ENCODE data around the gene TAF1C.
"Not testable (repeated sequence)": the region's sequence is repeated elsewhere in the genome, so short reads cannot be mapped to it uniquely, and the experiment has no call there.

TAF1C gene

GRCh38 chr16:84207879-84208278 lies 21.0 kb upstream of the TAF1C start:
- no peak for DNase-seq

- no peak for DNase-seq
Measured at GRCh38 chr16:84207251-84207650, 20.4 kb upstream of the TAF1C start.

- no peak for DNase-seq
Measured at GRCh38 chr16:84205976-84206691, 19.3 kb upstream of the TAF1C start.

GRCh38 chr16:84205123-84205522 lies 18.3 kb upstream of the TAF1C start:
- not testable (repeated sequence) for DNase-seq

GRCh38 chr16:84204551-84204950 lies 17.7 kb upstream of the TAF1C start:
- DNase-seq: not testable (repeated sequence)

GRCh38 chr16:84199861-84200260 lies 13.0 kb upstream of the TAF1C start:
- no peak for DNase-seq

GRCh38 chr16:84199097-84199496 lies 12.2 kb upstream of the TAF1C start:
- no peak for DNase-seq

GRCh38 chr16:84198401-84198800 lies 11.5 kb upstream of the TAF1C start:
- peak; percentile 65 for DNase-seq

- no peak for DNase-seq
Measured at GRCh38 chr16:84197466-84198128, 10.7 kb upstream of the TAF1C start.

GRCh38 chr16:84196727-84197394 lies 10.0 kb upstream of the TAF1C start:
- DNase-seq: no peak

- DNase-seq: no peak
Measured at GRCh38 chr16:84196101-84196500, 9.2 kb upstream of the TAF1C start.

- no peak for DNase-seq
Measured at GRCh38 chr16:84195201-84196093, 8.6 kb upstream of the TAF1C start.

- no peak for DNase-seq
Measured at GRCh38 chr16:84194470-84195200, 7.8 kb upstream of the TAF1C start.

GRCh38 chr16:84194018-84194417 lies 7.2 kb upstream of the TAF1C start:
- no peak for DNase-seq

GRCh38 chr16:84193480-84193879 lies 6.6 kb upstream of the TAF1C start:
- DNase-seq: no peak

- DNase-seq: no peak
Measured at GRCh38 chr16:84191466-84191865, 4.6 kb upstream of the TAF1C start.

- DNase-seq: no peak
Measured at GRCh38 chr16:84190731-84191388, 4.0 kb upstream of the TAF1C start, which contains the start of gene ADAD2. TSS of gene ADAD2 (plus strand) at chr16:84191157. CDS start at chr16:84191231, 74 bp downstream.

- no peak for DNase-seq
Measured at GRCh38 chr16:84184775-84185174, 2.1 kb downstream of the TAF1C start.

GRCh38 chr16:84183911-84184591 lies 2.8 kb downstream of the TAF1C start:
- DNase-seq: no peak

GRCh38 chr16:84183572-84183875 lies 3.3 kb downstream of the TAF1C start:
- DNase-seq: no peak

Data from fibroblast of skin of scalp (primary cell).